Stimulated activated CD4-positive, alpha-beta T cell treated with anti-CD3 and anti-CD28 coated beads, Interleukin-12 subunit alpha, Interleukin-12 subunit beta, amount 100 ng/mL, for 24 hours (primary cell): Measurements from ENCODE around the gene AGTPBP1.
"Not testable (repeated sequence)": the region's sequence is repeated elsewhere in the genome, so short reads cannot be mapped to it uniquely, and the experiment has no call there.

Source experiments
- DNase-seq, 2 experiments: peaks; one replicate each; pipeline ENCODE4 v3.0.0-alpha.2; 2020; ENCODE audit warnings: low read depth in 2 of 2

The AGTPBP1 gene

DNA sequence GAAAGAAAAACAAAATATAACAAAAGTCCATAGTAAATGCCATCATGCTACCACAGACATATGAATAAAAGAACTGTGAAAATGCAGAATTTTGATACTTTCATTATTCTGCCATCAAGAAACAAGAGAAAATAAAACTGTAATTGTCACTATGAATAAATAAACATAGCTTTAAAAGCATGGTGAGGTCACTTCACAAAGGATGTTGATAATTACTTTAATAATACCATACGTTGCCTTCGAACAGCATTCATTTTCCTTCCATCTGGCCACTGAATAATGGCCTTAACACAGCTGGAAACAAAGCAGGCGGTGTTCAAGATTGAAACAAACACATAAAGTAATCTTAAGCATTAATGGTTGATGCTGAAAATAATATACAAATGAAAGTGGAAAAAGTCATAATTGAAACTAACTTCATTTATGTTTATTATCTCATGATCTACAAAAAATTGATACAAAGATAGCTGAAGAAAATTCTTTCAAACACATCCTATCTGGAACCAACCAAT is 102.0 kb downstream of the AGTPBP1 start:
- DNase-seq = no peak

DNA sequence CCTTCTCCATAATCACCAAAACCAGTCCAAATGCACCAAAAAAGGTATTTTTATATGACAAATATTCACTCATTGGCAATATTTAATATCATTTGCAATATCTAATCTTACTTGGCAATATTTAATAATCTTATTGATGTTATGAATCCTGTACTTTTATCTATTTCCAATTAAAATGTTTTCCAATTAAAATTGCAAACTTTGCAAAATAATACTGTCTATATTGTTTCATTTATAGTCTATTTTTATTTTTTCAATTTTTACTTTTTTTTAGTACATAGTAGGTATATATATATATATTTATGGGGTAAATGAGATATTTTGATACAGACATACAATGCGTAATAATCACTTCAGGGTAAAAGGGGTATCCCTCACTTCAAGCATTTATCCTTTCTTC is 109.9 kb downstream of the AGTPBP1 start:
- no peak for DNase-seq

DNA sequence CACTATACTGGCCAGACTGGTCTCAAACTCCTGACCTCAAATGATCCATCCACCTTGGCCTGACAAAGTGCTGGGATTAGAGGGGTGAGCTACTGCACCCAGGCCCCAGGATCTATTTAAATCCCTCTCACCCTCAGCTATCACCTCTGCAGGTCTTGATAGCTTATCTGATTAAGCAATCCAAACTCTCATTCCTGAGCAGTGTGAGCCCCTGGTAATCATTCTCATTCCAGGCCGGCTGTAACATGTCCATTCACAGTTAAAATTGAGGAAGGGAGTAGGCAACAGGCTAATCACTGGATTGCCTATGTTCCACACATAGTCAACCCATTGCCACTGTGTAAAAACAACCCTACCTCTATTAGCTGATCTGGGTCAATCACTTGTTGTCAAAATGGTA is 111.1 kb downstream of the AGTPBP1 start:
- DNase-seq = no peak

DNA sequence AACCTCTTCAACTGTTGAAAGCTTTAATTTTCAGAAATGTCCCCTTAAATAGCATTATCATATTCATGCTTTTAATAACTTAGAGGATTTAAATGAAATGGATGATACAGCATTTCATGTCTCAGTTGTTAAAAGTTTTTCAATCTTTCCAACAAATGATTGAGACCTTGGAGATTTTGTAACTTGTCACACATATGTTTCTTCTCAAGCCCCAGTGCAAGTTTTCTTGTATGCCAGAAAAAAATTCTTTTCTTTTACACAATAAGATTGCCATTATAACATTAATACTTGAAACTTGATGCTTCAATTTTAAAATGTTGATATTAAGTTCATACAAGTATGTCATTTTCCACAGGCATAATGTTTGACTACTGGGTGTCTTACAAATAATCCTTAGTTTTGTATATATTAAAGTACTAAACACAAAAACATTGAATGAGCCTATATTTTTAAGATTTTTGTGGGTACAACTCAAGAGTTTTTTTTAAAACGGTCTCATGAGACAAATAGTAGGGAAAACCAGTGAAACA is 124.5 kb downstream of the AGTPBP1 start:
- no peak for DNase-seq

GRCh38 chr9:85615792-85616191 is 126.0 kb downstream of the AGTPBP1 start:
- DNase-seq = no peak

GRCh38 chr9:85610074-85610860 is 131.5 kb downstream of the AGTPBP1 start:
- no peak for DNase-seq

GRCh38 chr9:85605905-85606304 is 135.8 kb downstream of the AGTPBP1 start:
- DNase-seq = no peak

- no peak for DNase-seq
Observed at GRCh38 chr9:85603936-85604335, 137.8 kb downstream of the AGTPBP1 start.

DNA sequence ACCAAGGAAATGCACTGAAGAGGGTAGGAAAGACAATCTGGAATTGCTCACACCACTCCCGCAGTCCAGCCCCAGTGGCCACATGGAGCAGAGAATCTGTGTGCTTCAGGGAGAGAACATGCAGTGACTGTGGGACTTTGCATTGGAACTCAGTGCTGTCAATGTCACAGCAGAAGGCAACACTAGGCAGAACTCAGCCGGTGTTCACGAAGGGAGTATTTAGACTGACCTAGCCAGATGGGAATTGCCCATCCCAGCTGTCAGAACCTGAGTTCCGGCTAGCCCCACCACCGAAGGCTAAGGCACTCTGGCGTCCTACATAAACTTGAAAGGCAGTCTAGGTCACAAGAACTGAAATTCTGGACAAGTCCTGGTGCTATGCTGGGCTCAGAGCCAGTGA is 139.0 kb downstream of the AGTPBP1 start:
- DNase-seq = no peak

DNA sequence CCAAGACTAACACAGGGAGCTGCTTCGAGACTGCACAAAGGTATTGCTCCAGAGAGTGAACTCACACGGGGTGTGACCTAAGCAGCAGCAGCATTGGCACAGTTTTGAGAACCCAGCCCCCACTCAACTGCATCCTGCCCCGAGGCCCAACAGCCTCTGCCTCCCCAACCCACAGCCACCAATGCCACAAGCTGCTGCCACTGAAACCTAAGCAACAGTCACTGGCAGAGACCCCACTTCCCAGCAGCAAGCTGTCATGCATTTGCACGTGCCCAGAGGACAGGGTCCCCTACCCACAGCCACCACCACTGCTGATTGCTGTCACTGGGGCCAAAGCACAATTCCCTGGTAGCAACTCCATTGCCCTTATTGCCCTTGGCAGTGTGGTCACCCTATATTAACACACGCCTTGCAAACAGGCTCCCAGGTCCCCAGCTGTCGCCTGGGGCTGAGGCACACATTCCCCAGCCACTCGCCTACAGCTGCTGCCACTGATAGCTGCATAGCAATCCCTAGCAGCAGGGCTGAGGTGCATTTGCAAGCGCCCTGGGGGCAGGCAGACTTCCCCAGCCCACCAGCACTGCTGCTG is 141.0 kb downstream of the AGTPBP1 start:
- no peak for DNase-seq

DNA sequence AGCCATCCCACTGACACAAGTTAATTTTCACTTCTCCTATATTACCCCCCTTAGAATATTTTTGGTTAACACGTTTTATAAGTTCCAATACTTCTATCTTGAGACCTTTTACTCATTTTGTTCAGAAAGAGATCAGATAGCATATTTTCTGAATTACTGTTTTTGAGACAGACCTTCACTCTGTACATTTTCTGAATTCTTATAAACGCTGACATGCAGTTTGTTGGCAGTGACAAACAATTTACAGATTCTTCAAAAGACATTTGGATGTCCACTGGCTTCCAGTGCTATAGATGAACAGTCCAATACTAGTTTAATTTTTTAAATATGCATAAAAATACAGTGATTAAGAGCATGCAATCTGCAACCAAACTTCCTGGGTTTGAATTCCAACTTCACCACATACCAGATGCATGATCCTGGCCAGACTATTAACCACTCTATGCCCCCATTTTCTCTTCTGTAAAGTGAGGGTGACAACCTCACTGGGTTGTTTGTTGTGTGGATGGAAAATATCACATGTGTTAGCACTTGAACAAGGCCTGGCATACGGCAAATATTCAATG is 142.1 kb downstream of the AGTPBP1 start:
- DNase-seq = no peak

GRCh38 chr9:85594316-85594715 is 147.4 kb downstream of the AGTPBP1 start:
- no peak for DNase-seq

DNA sequence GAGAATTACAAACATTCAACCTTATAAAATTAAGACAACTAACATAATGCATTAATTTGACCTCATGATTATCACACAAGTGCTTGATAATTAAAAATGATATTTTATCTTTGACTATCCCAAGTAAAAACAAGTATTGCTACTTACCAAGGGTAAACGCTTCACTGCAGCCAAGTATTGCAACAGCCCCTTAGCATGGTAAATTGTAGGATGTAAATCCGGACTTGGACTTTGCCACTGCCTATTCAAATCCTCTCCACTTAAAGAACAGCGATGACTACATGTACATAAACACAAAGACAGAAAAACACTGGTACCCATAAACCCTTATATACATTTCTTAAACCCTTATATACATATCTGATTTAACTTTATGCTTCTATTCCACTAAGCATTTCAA is 155.1 kb downstream of the AGTPBP1 start:
- no peak for DNase-seq

DNA sequence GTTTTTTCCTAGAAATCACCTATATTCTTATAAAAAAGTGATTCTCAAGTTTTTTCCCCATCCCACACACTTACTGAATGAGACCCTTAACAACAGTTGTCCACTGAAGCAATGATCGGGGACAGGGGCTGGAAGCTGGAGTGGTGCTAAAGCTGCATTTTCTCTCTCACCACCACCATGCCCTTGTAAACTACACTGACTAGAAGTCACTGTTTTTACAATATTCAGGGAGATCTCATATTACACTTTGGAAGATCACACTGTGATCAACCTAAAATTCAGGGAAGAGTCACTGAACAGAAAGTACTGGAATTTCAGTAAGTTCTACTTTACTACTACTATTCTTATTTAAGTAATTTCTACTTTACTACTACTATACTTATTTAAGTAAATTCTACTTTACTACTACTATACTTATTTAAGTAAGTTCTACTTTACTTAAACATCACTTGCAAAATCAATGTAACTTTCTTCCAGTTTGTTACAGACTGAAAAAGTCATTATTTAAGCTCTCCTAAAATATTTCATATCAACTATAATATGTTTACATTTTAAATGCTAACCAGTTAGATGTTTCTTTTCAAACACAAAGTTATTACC is 164.3 kb downstream of the AGTPBP1 start:
- DNase-seq = no peak

- no peak for DNase-seq
Observed at GRCh38 chr9:85575868-85576267, 165.9 kb downstream of the AGTPBP1 start.

DNA sequence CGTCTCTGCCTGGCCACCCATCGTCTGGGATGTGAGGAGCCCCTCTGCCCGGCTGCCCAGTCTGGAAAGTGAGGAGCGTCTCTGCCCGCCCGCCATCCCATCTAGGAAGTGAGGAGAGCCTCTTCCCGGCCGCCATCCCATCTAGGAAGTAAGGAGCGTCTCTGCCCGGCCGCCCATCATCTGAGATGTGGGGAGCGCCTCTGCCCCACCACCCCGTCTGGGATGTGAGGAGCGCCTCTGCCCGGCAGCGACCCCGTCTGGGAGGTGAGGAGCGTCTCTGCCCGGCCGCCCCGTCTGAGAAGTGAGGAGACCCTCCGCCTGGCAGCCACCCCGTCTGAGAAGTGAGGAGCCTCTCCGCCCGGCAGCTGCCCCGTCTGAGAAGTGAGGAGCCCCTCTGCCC is 168.2 kb downstream of the AGTPBP1 start:
- not testable (repeated sequence) for DNase-seq

DNA sequence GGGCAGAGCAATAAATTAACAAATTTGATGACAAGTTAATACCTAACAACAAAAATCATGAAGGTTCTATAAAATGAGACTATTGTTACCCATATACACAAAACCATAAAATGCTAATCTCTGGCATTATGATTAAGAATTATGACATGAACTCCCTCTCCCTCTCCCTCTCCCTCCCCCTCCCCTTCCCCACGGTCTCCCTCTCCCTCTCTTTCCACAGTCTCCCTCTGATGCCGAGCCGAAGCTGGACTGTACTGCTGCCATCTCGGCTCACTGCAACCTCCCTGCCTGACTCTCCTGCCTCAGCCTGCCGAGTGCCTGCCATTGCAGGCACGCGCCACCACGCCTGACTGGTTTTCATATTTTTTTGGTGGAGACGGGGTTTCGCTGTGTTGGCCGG is 168.8 kb downstream of the AGTPBP1 start:
- DNase-seq = not testable (repeated sequence)

GRCh38 chr9:85569988-85570387 is 171.8 kb downstream of the AGTPBP1 start:
- no peak for DNase-seq

- no peak for DNase-seq
Observed at GRCh38 chr9:85559526-85559925, 182.2 kb downstream of the AGTPBP1 start.

DNA sequence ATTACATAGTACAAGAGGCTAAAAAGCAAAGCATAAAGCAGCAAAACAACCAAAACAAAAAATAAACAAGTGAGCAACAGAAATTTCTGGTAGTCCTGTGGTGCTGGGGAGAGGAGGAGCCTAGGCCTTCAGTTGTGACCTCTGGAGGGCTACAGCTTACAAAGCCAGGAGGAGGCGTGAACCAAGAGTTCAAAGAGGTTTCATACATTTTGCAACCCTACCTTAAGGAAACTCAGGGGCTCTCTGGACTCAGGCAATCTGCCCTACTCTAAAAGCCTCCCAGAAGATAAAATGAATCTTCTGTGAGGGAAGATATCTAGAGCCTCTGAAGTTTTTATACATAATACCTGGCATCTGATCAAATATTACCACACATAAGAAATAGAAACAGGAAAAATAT is 187.4 kb downstream of the AGTPBP1 start:
- no peak for DNase-seq

DNA sequence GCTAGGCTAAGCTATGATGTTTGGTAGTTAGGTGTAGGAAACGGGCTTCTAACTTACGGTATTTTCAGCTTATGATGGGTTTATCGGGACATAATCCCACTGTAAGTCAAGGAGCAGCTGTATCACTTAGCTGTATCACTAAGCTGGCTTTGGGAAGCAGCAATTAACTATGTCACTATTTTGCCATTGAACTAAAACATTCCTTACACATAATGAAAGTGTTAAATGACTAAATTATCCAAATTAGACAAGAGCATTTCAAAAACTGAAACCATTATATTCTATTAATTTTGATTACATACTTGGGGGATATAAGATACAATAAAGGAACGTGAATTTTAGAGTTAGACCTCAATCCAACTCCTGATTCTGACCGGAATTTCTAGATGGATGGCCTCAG is 188.3 kb downstream of the AGTPBP1 start:
- no peak for DNase-seq

DNA sequence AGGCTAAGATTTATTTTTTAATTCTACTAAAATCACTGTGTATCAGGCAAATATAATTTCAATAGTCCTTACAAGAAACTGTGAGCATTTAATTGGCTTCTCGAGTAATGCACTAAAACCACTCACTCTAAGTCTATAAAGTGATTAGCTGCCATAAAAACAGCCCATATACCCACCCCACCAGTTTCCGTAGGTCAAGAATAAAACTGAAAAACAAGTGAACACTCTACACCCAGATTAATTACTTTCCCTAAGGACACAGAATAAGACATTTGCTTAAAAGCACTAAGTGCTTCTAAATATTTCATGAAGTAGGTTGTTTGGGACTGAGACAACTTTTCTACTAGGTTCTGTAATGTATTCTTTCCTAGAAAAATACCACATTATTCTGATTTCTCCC is 194.2 kb downstream of the AGTPBP1 start:
- no peak for DNase-seq
